Trophoblast cell (in vitro differentiated cells and primary cell): ENCODE measurements around the gene CDKN2A.
"Not testable (repeated sequence)": the region's sequence is repeated elsewhere in the genome, so short reads cannot be mapped to it uniquely, and the experiment has no call there.

ENCODE experiments used
- DNase-seq, 2 donors: peaks; one replicate each; pipeline ENCODE4 v3.0.0-alpha.2; 2016
- H2AFZ ChIP-seq: 2 replicates; pipeline ENCODE4 v1.6.1; 2013; ENCODE audit warnings: low read length, moderate library complexity, mild to moderate bottlenecking; ENCODE audit not compliant: insufficient read depth, poor library complexity
- H2AK5ac ChIP-seq: 2 replicates; pipeline ENCODE4 v1.6.1; 2013; ENCODE audit warnings: mild to moderate bottlenecking, low read length
- H2BK120ac ChIP-seq: 2 replicates; pipeline ENCODE4 v1.6.1; 2013; ENCODE audit warnings: low read length, mild to moderate bottlenecking, moderate library complexity; ENCODE audit not compliant: insufficient read depth, poor library complexity
- H2BK12ac ChIP-seq: 2 replicates; pipeline ENCODE4 v1.6.1; 2013; ENCODE audit warnings: mild to moderate bottlenecking, low read length, moderate library complexity
- H2BK5ac ChIP-seq: 2 replicates; pipeline ENCODE4 v1.6.1; 2013; ENCODE audit warnings: low read length, low read depth, moderate library complexity, mild to moderate bottlenecking; ENCODE audit not compliant: poor library complexity
- H3K14ac ChIP-seq: 2 replicates; pipeline ENCODE4 v1.6.1; 2013; ENCODE audit warnings: mild to moderate bottlenecking, low read length
- H3K18ac ChIP-seq: 2 replicates; pipeline ENCODE4 v1.6.1; 2013; ENCODE audit warnings: mild to moderate bottlenecking, low read length
- H3K23ac ChIP-seq: 2 replicates; pipeline ENCODE4 v1.6.1; 2013; ENCODE audit warnings: low read length
- H3K27ac ChIP-seq: 2 replicates; pipeline ENCODE4 v1.5.1; 2013; ENCODE audit warnings: low read depth, mild to moderate bottlenecking, inconsistent platforms, low read length, moderate library complexity
- H3K27me3 ChIP-seq: 2 replicates; pipeline ENCODE4 v1.6.1; 2013; ENCODE audit warnings: inconsistent platforms, mild to moderate bottlenecking, low read length, moderate library complexity; ENCODE audit not compliant: insufficient read depth
- H3K36me3 ChIP-seq, 2 experiments: 1 replicate in 1 of 2; 2 replicates in 1 of 2; pipeline ENCODE4 v1.6.1; 2013; ENCODE audit warnings: low read length in 2 of 2, mild to moderate bottlenecking in 2 of 2, moderate library complexity in 1 of 2; ENCODE audit not compliant: insufficient read depth in 2 of 2, control insufficient read depth in 1 of 2
- H3K4ac ChIP-seq: 2 replicates; pipeline ENCODE4 v1.6.1; 2013; ENCODE audit warnings: low read depth, mild to moderate bottlenecking, low read length, moderate library complexity
- H3K4me1 ChIP-seq, 2 experiments: 1 replicate in 1 of 2; 2 replicates in 1 of 2; pipeline ENCODE4 v1.6.1; 2013; ENCODE audit warnings: low read length in 2 of 2, mild to moderate bottlenecking in 2 of 2, moderate library complexity in 1 of 2; ENCODE audit not compliant: insufficient read depth in 2 of 2, control insufficient read depth in 1 of 2
- H3K4me2 ChIP-seq: 2 replicates; pipeline ENCODE4 v1.6.1; 2013; ENCODE audit warnings: inconsistent platforms, mild to moderate bottlenecking, low read length, moderate library complexity
- H3K4me3 ChIP-seq: 2 replicates; pipeline ENCODE4 v1.5.1; 2013; ENCODE audit warnings: mild to moderate bottlenecking, low read depth, low read length, inconsistent platforms
- H3K79me1 ChIP-seq: one replicate; pipeline ENCODE4 v1.6.1; 2013; ENCODE audit warnings: low read length
- H3K79me2 ChIP-seq: 2 replicates; pipeline ENCODE4 v1.6.1; 2013; ENCODE audit warnings: low read length, mild to moderate bottlenecking; ENCODE audit not compliant: control insufficient read depth, insufficient read depth, poor library complexity
- H3K9ac ChIP-seq: 2 replicates; pipeline ENCODE4 v1.6.1; 2013; ENCODE audit warnings: mild to moderate bottlenecking, low read length
- H3K9me3 ChIP-seq: 2 replicates; pipeline ENCODE4 v1.6.1; 2013; ENCODE audit warnings: low read depth, mild to moderate bottlenecking, control low read depth, inconsistent platforms, low read length; ENCODE audit not compliant: insufficient read depth
- H4K12ac ChIP-seq: 2 replicates; pipeline ENCODE4 v1.6.1; 2013; ENCODE audit warnings: low read depth, mild to moderate bottlenecking, low read length, moderate library complexity
- H4K8ac ChIP-seq: 2 replicates; pipeline ENCODE4 v1.6.1; 2013; ENCODE audit warnings: low read depth, mild to moderate bottlenecking, low read length, moderate library complexity
- H4K91ac ChIP-seq: one replicate; pipeline ENCODE4 v1.6.1; 2013; ENCODE audit warnings: low read depth, mild to moderate bottlenecking, low read length, moderate library complexity
- WGBS: extraction: QIAGEN DNeasy Blood & Tissue Kit; methylation state at CpG from one replicate; pipeline ENCODE4 v1.1.7; 2013; ENCODE audit warnings: missing lambda C conversion rate; ENCODE audit not compliant: insufficient read length, insufficient coverage; ENCODE audit errors: extremely low coverage; 5-methylcytosine and 5-hydroxymethylcytosine counted together

The CDKN2A gene

GRCh38 chr9:21961569-21961968, 32.6 kb downstream of the CDKN2A start:
- Histone ChIP-seq H3K27ac (no peak overlapping the region), H2BK5ac (no peak overlapping the region), H2AK5ac (no peak overlapping the region), H3K14ac (no peak overlapping the region), H4K91ac (no peak overlapping the region), H2AFZ (no peak overlapping the region), H3K4me1 (peaks cover 6 to 8% of the 10 kb centered on the region in 2 experiments), H3K79me2 (no peaks in the 10 kb centered on the region), H3K23ac (no peak overlapping the region), H3K79me1 (peaks cover 4% of the 10 kb centered on the region), H3K18ac (no peak overlapping the region), H3K36me3 (no peaks in the 10 kb centered on the region), H4K8ac (no peak overlapping the region), H3K4me2 (no peak overlapping the region), H3K9ac (no peak overlapping the region), H3K9me3 (peaks cover 3% of the 10 kb centered on the region), H3K4me3 (no peak overlapping the region), H2BK12ac (no peak overlapping the region), H3K27me3 (peaks cover 12% of the 10 kb centered on the region), H4K12ac (no peak overlapping the region), H2BK120ac (no peak overlapping the region), H3K4ac (no peak overlapping the region)
- no peak for DNase-seq
- WGBS = no CpG with 5 or more reads among the region's 2 CpGs

- not testable (repeated sequence) for H3K79me1 ChIP-seq, H3K4ac ChIP-seq, H3K36me3 ChIP-seq, H3K14ac ChIP-seq, H2AK5ac ChIP-seq, H2AFZ ChIP-seq, H3K27ac ChIP-seq, H3K9me3 ChIP-seq, H3K4me1 ChIP-seq, H4K8ac ChIP-seq, H3K9ac ChIP-seq, H2BK5ac ChIP-seq, DNase-seq, H3K79me2 ChIP-seq, H3K18ac ChIP-seq, H3K27me3 ChIP-seq, H2BK120ac ChIP-seq, H3K4me2 ChIP-seq, H4K12ac ChIP-seq, H2BK12ac ChIP-seq, H3K23ac ChIP-seq, H4K91ac ChIP-seq, H3K4me3 ChIP-seq
- no CpG with 5 or more reads among the region's 33 CpGs for WGBS
Observed at GRCh38 chr9:21959268-21959667, 34.9 kb downstream of the CDKN2A start.

DNA sequence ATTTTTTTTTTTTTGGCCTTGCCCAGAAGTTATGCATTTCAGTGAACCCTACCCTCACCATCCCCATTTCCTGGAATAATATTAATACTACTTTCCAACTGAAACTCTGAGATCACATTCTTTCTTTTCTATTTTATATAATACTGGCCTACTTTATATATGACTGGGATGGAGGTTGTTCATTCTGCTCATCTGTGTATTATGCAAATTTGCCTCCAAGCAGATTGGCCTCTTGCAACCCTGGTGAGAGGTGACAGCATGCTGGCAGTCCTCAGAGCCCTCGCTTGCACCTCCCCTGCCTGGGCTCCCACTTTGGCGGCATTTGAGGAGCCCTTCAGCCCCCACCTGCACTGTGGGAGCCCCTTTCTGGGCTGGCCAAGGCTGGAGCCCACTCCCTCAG, 35.4 kb downstream of the CDKN2A start:
- no peaks in the 10 kb centered on the region for H3K79me1 ChIP-seq
- no CpG with 5 or more reads among the region's 2 CpGs for WGBS

GRCh38 chr9:21945606-21946005, 48.6 kb downstream of the CDKN2A start:
- H2AK5ac ChIP-seq = no peak overlapping the region
- no peaks in the 10 kb centered on the region for H3K9me3 ChIP-seq
- no peak overlapping the region for H2BK120ac ChIP-seq
- H3K27me3 ChIP-seq = no peaks in the 10 kb centered on the region
- no peak overlapping the region for H3K23ac ChIP-seq
- DNase-seq = no peak
- no peak overlapping the region for H3K18ac ChIP-seq
- H3K4me2 ChIP-seq = no peak overlapping the region
- no peak overlapping the region for H2BK5ac ChIP-seq
- no peaks in the 10 kb centered on the region for H3K4me1 ChIP-seq
- H3K36me3 ChIP-seq = no peaks in the 10 kb centered on the region
- H3K27ac ChIP-seq = no peak overlapping the region
- H3K79me2 ChIP-seq = no peaks in the 10 kb centered on the region
- H3K79me1 ChIP-seq = no peaks in the 10 kb centered on the region
- H3K4me3 ChIP-seq = no peak overlapping the region
- no peak overlapping the region for H4K8ac ChIP-seq
- H4K12ac ChIP-seq = no peak overlapping the region
- H3K9ac ChIP-seq = no peak overlapping the region
- H3K4ac ChIP-seq = no peak overlapping the region
- no CpG with 5 or more reads among the region's 2 CpGs for WGBS
- H2BK12ac ChIP-seq = no peak overlapping the region
- H4K91ac ChIP-seq = no peak overlapping the region
- H2AFZ ChIP-seq = no peak overlapping the region
- H3K14ac ChIP-seq = no peak overlapping the region

More for the DNA sequence above, 35.4 kb downstream of the CDKN2A start:
- no peak for DNase-seq
- H2BK120ac ChIP-seq = no peak overlapping the region
- H3K36me3 ChIP-seq = no peaks in the 10 kb centered on the region
- no peak overlapping the region for H3K4me2 ChIP-seq
- no peak overlapping the region for H3K4ac ChIP-seq
- H3K14ac ChIP-seq = no peak overlapping the region
- H2BK5ac ChIP-seq = no peak overlapping the region
- no peak overlapping the region for H4K91ac ChIP-seq
- no peak overlapping the region for H3K23ac ChIP-seq
- H4K12ac ChIP-seq = no peak overlapping the region
- no peak overlapping the region for H3K9ac ChIP-seq
- H2AK5ac ChIP-seq = no peak overlapping the region
- H3K4me3 ChIP-seq = no peak overlapping the region
- no peak overlapping the region for H2BK12ac ChIP-seq
- no peak overlapping the region for H3K18ac ChIP-seq
- H3K4me1 ChIP-seq = no peaks in the 10 kb centered on the region
- H2AFZ ChIP-seq = no peak overlapping the region
- no peaks in the 10 kb centered on the region for H3K9me3 ChIP-seq
- H4K8ac ChIP-seq = no peak overlapping the region
- H3K27ac ChIP-seq = no peak overlapping the region
- H3K79me2 ChIP-seq = no peaks in the 10 kb centered on the region
- no peaks in the 10 kb centered on the region for H3K27me3 ChIP-seq
